Mammary epithelial cell (primary cell): ENCODE results near the gene RIPOR3.

Experiments
- CTCF ChIP-seq, 2 donors: IDR thresholded peaks in 1 of 2; conservative IDR thresholded peaks in 1 of 2; 2 replicates each; pipeline ENCODE4 v1.5.1; 2011 to 2012; ENCODE audit warnings: inconsistent platforms in 2 of 2, low read length in 2 of 2, mild to moderate bottlenecking in 2 of 2, control low read depth in 1 of 2, low read depth in 1 of 2; ENCODE audit not compliant: insufficient read depth in 1 of 2; ENCODE audit errors: extremely low read depth in 1 of 2
- EZH2 ChIP-seq: IDR thresholded peaks from 2 replicates; pipeline ENCODE4 v1.6.1; 2012; ENCODE audit warnings: low read length, inconsistent platforms, borderline replicate concordance

- TF ChIP-seq CTCF (conservative IDR thresholded peaks at IDR 0.05 in 1 of 2, IDR thresholded peaks at IDR 0.05 in 1 of 2; ENCODE audit: extremely low read depth in 1 of 2, insufficient read depth in 1 of 2, low read depth in 1 of 2, low read length in 2 of 2) (no peak), EZH2 (no peak)
Measured at GRCh38 chr20:50731055-50731929, 40.0 kb upstream of the RIPOR3 start, which contains the start of gene PARD6B.
